Ramos (cell line): ENCODE results near the gene NSMCE4A.
"Not testable (repeated sequence)": the region's sequence is repeated elsewhere in the genome, so short reads cannot be mapped to it uniquely, and the experiment has no call there.

Source experiments
- in situ Hi-C: fragments of 300-500 bp; cut with MboI; formaldehyde crosslinking; loops from one replicate; pipeline ENCODE4 v1.14.3; 2022; ENCODE audit warnings: low sequenced_read_pairs; ENCODE audit not compliant: unreplicated experiment

Gene NSMCE4A, protein sequence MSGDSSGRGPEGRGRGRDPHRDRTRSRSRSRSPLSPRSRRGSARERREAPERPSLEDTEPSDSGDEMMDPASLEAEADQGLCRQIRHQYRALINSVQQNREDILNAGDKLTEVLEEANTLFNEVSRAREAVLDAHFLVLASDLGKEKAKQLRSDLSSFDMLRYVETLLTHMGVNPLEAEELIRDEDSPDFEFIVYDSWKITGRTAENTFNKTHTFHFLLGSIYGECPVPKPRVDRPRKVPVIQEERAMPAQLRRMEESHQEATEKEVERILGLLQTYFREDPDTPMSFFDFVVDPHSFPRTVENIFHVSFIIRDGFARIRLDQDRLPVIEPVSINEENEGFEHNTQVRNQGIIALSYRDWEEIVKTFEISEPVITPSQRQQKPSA

DNA sequence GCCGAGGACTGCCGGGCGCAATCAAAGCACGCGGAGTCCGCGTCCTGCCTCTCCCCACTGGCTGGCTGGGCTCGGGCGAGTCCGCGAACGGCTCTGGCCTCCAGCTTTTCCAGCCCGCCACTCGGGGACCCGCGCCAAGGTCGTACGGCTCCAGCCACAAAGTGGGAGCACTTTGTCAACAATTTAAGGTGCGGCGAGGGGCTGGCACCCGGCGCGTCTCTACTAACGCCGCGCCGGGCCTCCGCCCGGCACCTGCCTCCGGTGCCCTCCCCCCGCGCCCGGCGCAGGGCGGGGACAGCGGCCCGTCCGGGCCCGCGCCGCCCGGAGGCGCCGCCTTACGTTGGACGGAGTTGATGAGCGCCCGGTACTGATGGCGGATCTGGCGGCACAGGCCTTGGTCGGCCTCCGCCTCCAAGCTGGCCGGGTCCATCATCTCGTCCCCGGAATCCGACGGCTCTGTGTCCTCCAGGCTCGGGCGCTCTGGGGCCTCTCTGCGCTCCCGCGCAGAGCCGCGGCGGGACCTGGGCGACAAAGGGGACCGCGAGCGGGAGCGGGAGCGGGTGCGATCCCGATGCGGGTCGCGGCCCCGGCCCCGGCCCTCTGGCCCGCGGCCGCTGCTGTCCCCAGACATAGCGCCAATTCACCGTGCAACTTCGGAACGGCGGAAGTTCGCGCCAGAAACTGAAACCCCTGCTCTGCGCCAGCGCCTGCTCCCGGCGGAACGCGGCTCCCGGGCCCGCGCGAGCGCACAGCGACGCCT, at the start of gene NSMCE4A:
TSS of gene NSMCE4A (minus strand) at position 683 of the 760 bp plus-strand sequence. CDS start at position 631, 52 bp downstream.
- in situ Hi-C loops, result no loop called here

DNA sequence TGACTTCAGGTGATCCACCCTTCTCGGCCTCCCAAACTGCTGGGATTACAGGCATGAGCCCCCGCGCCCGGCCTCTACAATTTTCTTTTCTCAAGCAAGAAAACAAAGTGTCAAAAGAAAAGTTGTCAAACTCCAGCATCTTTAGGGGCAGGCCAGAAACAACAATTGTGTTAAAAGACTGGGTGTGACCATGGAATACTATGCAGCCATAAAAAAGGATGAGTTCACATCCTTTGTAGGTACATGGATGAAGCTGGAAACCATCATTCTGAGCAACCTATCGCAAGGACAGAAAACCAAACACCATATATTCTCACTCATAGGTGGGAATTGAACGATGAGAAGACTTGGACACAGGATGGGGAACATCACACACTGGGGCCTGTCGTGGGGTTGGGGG, 48.2 kb upstream of the NSMCE4A start:
- in situ Hi-C loops, result not testable (repeated sequence)

DNA sequence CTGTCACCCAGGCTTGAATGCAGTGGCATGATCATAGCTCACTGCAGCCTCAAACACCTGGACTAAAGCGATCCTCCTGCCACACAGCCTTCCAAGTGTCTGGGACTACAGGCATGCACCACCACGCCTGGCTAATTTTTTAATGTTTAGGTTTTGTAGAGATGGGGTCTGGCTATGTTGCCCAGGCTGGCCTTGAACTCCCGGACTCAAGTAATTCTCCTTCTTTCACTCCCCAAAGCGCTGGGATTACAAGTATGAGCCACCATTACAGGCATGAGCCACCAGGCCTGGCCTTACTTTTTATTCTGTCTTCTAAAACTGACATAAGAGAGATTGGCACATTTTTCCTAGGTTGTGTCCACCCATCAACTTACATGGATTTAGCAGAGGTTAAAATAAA, 47.3 kb upstream of the NSMCE4A start:
- in situ Hi-C loops, result no loop called here

DNA sequence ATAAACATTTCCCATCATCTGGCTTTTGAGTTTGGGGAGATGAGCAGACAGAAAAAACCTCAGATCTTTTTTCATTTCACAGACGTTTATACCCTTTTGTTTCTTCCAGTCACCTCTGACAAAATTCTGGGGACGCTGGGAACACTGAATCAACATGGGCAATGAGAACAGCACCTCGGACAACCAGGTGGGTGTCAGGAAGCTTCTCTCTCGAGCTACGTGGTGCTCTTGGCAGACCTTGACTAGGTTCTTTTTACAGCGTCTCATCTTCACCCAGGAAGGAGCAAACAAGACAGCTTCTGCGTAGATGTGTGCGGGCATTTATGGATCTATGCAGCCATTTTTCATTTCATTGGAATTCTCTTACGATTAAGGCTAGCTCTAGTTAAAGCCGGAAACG, 46.8 kb upstream of the NSMCE4A start:
- in situ Hi-C loops, result no loop called here

DNA sequence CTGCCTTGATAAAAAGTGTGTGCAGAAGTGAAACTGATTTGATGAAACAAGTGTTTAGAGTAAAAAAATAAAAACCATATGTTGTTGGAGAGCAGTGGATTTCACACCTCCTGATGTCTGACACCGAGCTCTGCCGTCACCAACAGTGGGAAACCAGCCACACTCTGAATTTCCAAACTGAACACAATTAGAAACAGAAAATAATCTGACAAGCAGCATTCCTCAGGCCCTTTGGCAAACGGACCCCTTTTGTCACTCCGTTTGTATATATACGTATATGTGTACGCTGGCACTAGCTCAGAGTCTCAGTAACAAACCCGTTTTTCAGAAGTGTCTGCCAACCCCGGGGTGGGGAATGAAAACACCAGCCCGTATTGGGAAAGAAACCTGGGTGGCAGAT, 46.4 kb upstream of the NSMCE4A start:
- in situ Hi-C loops, result no loop called here

DNA sequence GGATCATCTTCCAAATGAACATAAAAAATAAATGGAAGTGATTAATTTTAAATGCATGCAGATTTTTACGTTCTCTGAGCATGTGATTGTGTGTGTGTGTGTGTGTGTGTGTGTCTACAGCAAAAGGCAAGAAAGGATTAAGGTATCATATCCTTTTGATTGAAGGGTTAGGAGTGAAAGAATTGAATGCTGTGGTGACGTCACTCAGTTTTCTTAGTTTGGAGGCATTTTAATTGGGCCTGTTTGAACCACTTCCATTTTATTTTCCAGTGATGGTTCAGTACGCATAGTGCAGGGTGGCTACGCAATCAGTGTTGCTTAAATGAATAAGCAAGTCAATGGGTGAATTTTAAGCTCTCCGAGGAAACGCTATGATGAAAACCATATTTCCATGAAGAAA, 45.2 kb upstream of the NSMCE4A start:
- in situ Hi-C loops, result no loop called here

DNA sequence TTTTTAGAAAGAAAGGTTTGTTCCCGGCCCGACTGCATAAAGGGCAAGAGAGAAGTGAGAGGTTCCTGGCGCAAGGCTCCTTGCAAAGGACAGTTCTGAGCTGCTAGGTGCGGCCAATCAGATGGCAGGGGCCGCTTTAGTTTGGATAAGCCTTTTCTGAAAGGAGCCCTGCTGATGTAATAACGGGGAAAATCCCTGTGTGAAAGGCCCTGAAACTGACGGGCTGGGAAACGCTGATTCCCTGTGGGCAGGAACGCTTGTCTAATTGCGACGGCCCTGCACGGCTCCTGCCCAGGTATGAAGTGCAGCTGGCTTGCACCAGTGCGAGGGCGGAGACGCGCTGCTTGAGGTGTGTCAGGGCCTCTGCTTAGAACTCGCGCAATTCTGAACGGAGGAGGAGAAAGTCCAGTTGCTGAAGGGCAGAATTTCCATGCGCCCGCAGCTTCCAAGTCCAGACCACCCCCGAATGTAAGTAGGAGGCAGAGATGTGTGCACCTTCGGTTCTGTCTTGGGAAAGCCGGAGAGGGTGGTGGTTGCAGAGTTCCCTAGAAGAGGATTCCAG, 44.5 kb upstream of the NSMCE4A start:
- in situ Hi-C loops, result no loop called here

DNA sequence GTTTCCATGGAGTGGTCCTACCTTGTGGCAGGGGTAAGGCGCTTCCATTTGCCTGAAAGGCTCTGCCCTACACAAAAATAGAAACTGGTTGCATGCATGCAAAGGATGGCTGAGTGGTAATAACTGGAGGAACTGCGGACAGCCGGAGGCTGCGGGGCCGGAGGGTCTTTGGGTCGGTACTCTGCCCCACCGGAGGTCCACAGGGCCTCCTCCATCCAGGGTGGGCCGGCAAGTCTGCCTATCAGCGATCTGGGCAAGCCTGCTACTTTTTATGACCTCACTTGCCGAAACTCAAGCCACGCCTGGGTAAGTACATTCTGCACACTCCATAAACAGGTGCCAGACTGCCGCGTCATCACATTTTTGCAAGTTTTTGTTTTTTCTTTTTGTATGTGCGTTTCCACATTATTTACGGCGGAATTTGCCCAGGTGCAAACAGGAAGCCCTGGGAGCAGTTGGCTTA, 44.0 kb upstream of the NSMCE4A start:
- in situ Hi-C loops, result no loop called here

DNA sequence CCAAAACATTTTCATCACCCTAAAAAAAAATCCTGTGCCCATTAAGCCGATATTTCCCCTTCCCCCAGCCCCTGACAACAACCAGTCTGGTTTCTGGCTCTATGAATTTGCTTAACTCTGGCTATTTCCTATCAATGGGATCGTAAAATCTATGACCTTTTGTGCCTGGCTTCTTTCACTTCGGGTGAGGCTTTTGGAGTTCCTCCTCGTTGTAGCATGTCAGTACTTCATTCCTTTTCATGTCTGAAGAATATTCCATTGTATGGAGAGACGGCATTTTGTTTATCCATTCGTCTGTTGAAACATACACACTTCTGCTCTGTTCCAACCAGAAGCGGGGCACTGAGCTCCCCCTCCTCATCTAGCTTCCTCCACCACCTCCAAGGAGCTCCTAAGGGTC, 43.5 kb upstream of the NSMCE4A start:
- in situ Hi-C loops, result no loop called here

DNA sequence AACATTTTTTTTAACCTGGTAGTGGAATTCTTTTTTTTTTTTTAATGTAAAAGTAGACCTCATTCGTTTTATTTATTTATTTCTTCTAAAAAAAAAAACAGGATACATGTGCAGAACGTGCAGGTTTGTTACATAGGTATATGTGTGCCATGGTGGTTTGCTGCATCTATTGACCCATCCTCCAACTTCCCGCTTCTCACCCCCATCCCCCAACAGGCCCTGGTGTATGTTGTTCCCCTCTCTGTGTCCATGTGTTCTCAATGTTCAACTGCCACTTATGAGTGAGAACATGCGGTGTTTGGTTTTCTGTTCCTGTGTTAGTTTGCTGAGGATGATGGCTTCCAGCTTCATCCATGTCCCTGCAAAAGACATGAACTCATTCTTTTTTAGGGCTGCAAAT, 42.9 kb upstream of the NSMCE4A start:
- in situ Hi-C loops, result not testable (repeated sequence)

DNA sequence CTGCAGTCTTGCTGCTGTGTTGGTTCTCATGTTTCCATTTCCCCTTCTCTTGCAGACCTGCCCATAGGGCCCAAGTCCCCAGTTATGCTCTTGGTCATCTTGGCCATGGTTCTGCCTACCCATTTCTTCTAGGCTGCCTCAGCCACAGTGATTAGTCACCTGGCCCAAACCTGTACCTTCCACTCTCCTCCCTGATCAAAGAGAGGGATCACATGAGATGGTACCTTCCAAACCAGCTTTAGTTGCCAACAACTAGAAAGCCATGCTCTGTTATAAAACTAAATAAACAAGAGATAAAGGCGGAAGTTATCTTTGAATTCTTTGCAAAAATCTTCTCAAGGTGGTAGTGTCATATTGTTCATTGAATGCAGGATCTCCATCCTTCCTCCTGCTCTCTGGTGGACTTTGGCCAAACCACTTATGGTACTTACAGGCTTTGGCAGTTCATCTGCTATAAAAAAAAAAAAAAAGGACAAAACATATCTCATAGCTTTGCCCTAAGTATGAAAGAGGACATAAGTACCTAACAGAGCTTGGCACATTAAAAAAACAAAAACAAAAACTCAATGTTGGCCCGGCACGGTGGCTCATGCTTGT, 39.7 kb upstream of the NSMCE4A start:
- in situ Hi-C loops, result no loop called here

DNA sequence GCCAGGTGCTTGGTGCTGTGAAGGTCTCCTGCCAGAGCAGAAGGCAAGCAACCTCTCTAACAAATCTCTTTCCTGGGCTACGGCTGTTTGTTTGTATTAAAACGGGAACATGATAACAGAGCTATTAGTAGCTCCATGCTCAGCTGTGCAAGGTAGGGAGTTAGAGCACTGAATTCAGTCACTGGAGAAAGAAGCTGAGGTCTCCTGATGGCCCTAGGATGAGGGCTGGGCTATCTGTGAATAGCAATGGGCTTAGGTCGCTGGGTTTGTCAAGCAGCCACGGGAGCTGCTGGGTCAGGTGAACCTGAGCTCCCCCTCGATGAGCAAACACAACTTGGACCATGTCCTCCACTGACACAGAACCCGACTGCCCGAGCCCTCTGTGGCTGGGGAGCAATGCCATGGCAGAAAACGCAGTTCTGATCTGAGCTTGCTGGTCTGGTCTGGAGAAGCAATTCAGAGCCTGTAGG, 38.3 kb upstream of the NSMCE4A start:
- in situ Hi-C loops, result no loop called here

DNA sequence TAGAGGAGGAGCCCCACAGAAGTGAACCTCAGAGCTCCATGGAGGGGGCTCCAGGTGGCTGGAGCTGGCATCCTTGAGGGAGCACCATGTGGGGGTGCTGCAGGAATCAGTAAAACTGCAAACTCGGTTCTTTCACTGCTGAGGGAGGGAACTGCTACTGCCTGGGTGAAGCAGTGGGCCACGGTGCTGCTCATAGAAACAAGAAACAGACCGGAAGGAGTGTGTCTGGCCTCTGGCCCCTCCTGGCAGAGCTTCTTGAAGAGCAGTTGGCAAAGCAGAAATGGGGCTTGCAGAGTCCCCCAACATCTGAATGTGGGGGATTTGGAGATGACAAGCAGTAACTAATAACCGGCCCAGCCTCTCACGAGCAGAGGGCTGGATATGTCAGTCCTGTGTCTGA, 37.7 kb upstream of the NSMCE4A start:
- in situ Hi-C loops, result no loop called here

DNA sequence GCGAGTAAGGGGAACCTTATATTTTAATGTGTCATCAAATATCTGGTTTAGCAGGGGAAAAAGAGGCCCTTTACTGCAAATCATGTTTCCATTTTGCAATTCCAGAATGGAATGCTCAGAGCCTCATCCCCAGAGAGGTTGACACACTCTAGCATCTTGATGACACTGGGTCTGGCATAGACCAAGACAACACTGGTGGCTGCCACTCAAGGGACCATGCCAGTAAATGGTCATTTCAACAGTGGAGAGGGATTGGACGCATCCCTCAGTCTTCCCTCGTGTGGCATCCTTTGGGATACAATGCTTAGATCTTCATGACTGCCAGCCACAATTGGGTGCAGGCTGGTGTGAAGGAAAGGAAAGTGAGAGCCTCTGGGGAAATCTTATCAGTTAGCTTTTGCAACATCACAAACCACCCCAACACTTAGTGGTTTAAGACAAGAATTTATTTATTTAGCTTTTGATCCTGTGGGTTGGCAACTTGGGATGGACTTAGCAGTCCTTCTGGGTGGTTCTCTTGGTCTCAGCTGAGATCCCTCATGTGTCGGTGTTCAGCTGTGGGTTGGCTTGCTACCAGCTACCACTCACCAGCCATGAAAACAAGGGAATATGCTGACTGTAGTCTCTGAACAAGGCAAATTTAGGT, 35.5 kb upstream of the NSMCE4A start:
- in situ Hi-C loops, result no loop called here

DNA sequence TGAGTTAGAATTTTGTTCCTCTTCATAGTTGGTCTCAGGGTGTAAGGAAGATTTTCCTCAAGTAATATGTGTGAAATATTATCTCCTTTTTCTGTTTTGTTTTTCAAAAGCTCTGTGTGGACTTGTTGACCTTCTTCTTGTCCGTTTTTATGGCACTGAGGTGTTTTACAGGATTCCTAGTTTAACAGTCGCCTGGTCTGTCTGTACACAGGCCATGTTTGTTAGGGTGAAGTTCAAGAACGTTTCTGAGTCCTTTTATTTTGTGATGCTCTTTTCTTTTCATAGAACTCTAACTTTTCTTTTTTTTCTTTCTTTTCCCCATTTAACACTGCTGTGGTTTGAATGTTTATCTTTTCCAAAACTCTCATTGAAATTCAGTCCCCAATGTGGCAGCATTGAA, 32.4 kb upstream of the NSMCE4A start:
- in situ Hi-C loops, result no loop called here

DNA sequence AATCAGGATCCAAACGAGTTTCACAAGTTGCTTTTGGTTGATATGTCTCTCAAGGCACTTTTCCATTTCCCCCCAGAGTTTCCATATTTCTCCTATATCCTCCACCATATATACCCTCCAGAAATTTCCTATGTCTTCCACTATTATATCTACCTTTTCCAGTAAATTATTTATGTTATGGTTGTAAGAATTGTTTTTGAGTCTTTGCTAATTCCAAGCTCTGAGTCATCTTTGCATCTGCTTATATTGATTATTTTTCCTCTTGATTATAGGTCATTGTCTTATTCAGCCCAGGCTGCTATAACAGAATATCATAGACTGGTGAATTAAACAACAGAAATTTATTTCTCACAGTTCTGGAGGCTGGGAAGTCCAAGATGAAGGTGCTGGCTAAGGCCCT, 26.7 kb upstream of the NSMCE4A start:
- in situ Hi-C loops, result no loop called here

DNA sequence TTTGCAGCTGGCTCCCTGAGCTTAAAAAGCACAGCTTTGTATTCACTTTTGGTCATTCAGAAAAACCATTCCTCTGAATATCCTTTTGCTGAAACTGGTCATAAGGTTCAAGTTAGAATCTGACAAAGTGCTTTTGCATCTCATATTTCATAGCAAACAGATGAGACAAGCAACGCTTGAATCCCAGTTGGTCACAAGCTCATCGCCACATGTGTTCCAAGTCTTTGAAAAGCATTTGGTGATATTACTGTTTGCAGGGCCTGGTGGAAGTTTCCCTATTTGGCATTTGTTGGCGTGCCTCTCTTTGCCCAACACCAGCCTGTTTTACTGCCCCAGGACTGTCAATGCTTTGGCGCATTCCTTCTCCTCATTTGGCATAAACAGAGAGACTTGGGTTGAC, 24.3 kb upstream of the NSMCE4A start:
- in situ Hi-C loops, result no loop called here

DNA sequence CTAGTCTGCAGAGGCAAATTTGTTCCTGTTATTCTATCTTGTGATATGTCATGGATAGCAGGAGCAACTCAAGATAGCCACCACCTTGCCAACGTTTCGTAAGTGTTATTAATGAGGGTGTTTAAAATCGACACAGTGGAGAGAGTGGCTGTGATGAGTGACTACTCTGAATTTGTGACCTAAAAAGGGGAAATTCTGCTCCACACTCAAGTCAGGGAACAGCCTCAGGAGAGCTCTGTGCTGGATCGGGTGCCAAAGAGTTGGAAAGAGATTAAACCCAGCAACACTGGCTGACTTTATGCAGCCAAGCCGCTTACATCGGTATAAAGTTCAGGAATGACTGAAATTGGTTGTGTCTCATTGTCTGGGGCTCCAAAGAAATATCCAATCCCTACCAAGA, 23.4 kb upstream of the NSMCE4A start:
- in situ Hi-C loops, result no loop called here

DNA sequence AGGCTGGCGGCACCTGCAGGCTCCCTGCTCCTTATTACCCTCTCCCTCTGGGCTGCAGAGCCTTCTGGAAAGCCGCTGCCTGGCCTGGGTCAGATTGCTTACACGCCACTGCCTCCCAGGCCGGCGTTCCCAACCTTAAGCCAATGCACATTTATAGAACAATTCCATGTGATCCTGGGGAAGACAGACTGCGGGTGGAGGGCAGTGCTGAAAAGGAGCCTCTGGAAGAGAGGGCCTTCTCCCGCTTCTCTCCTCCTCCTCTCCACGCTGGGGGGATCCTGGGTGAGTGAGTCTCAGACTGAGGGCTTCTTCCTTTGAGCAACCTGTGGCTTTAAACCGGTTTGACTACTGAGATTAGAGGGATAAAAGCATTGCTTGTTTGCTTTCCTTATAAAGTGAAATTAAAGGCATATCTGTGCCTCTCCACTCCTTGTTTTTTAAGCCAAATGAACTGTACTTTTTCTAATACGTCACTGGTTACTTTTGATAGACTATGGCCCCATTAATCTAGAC, 19.5 kb upstream of the NSMCE4A start:
- in situ Hi-C loops, result no loop called here

DNA sequence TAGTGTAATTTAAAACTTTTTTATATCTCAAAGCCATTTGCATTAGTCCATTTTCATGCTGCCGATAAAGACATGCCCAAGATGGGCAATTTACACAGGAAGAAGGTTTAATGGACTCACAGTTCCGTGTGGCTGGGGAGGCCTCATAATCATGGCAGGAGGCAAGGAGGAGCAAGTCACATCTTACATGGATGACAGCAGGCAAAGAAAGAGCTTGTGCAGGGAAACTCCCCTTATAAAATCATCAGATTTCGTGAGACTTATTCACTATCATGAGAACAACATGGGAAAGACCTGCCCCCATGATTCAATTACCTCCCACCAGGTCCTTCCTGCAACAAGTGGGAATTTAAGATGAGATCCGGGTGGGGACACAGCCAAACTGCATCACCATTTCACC, 16.7 kb upstream of the NSMCE4A start:
- in situ Hi-C loops, result not testable (repeated sequence)
